ENCODE results near the gene ACSS1. TPM values are rescaled to one million over a fixed set of nuclear protein-coding genes. Genes with fewer than 3 reads are reported as not detected.

Gene ACSS1
- total RNA-seq, 1 experiment from 2014 or later, result 1.5 TPM

GRCh38 chr20:25042531-25043498 is 15.1 kb downstream of the ACSS1 start (continued):
- TF ChIP-seq NR3C1 (CRISPR knock-in tag; conservative IDR thresholded peaks at IDR 0.05; ENCODE audit: low read depth) (no peak), CDX4 (CRISPR knock-in tag; IDR thresholded peaks at IDR 0.05; ENCODE audit: borderline replicate concordance) (no peak), TP53 (CRISPR knock-in tag; IDR thresholded peaks at IDR 0.05) (no peak)

GRCh38 chr20:25041813-25042530 is 16.0 kb downstream of the ACSS1 start:
- no peaks in the 10 kb centered on the region for H3K4me1 Mint-ChIP-seq
- no peak overlapping the region for H3K27ac Mint-ChIP-seq
- DNase-seq (ENCODE audit: low spot score) (no peak), ATAC-seq (no peak)
- no peaks in the 10 kb centered on the region; the same call in 1 of the 2 replicates for H3K27me3 Mint-ChIP-seq (ENCODE audit: low read depth)
- no peak overlapping the region for H3K4me3 Mint-ChIP-seq
- ChIA-PET POLR2A (no interaction called here), CTCF (no interaction called here)
- no peak for TF ChIP-seq ZNF671 (CRISPR knock-in tag; IDR thresholded peaks at IDR 0.05)
- no peak for TF ChIP-seq ZNF232 (CRISPR knock-in tag; IDR thresholded peaks at IDR 0.05)
- TF ChIP-seq TEAD4 (CRISPR knock-in tag; IDR thresholded peaks at IDR 0.05), result no peak
- H3K9me3 Mint-ChIP-seq, result no peaks in the 10 kb centered on the region
- no peaks in the 10 kb centered on the region for H3K36me3 Mint-ChIP-seq

- Mint-ChIP-seq H3K36me3 (no peaks in the 10 kb centered on the region), H3K27me3 (ENCODE audit: low read depth) (no peaks in the 10 kb centered on the region; the same call in 1 of the 2 replicates), H3K27ac (no peak overlapping the region), H3K9me3 (no peaks in the 10 kb centered on the region), H3K4me1 (peaks cover 5% of the 10 kb centered on the region), H3K4me3 (no peak overlapping the region)
- ChIA-PET POLR2A (no interaction called here), CTCF (no interaction called here)
- no peak for DNase-seq (ENCODE audit: low spot score)
- ATAC-seq, result no peak
- TF ChIP-seq PRDM15 (CRISPR knock-in tag; IDR thresholded peaks at IDR 0.05) (no peak), GRHL2 (CRISPR knock-in tag; IDR thresholded peaks at IDR 0.05; ENCODE audit: insufficient replicate concordance, severe bottlenecking) (no peak), CDX4 (CRISPR knock-in tag; IDR thresholded peaks at IDR 0.05; ENCODE audit: borderline replicate concordance) (no peak), ETV6 (CRISPR knock-in tag; IDR thresholded peaks at IDR 0.05) (no peak), ESRRA (CRISPR knock-in tag; IDR thresholded peaks at IDR 0.05; ENCODE audit: borderline replicate concordance) (no peak), HMGA2 (CRISPR knock-in tag; IDR thresholded peaks at IDR 0.05) (no peak), NFYB (CRISPR knock-in tag; conservative IDR thresholded peaks at IDR 0.05; ENCODE audit: low read depth) (no peak), IRF1 (CRISPR knock-in tag; IDR thresholded peaks at IDR 0.05) (no peak), E2F5 (CRISPR knock-in tag; IDR thresholded peaks at IDR 0.05) (no peak), MLX (CRISPR knock-in tag; IDR thresholded peaks at IDR 0.05) (no peak), ZNF396 (CRISPR knock-in tag; IDR thresholded peaks at IDR 0.05; ENCODE audit: borderline replicate concordance) (no peak), ZNF317 (CRISPR knock-in tag; IDR thresholded peaks at IDR 0.05; ENCODE audit: borderline replicate concordance, low read depth) (no peak), ERG (CRISPR knock-in tag; IDR thresholded peaks at IDR 0.05) (no peak), ZBTB21 (CRISPR knock-in tag; IDR thresholded peaks at IDR 0.05; ENCODE audit: borderline replicate concordance) (no peak), PREB (CRISPR knock-in tag; IDR thresholded peaks at IDR 0.05; ENCODE audit: borderline replicate concordance) (no peak)
Measured at GRCh38 chr20:25040438-25040831, 17.5 kb downstream of the ACSS1 start.

All from WTC11 (cell line).